BLaER1 (cell line): Measurements from ENCODE around the gene NOD1.
A peak's percentile ranks its signal among the peaks of the same experiment; 100 is the strongest.
"Not testable (repeated sequence)": the region's sequence is repeated elsewhere in the genome, so short reads cannot be mapped to it uniquely, and the experiment has no call there.

Experiments
- H3K27ac ChIP-seq: shearing (Covaris generic); formaldehyde crosslinking; 2 replicates; pipeline ENCODE4 v1.8.1; 2022
- H3K27me3 ChIP-seq: shearing (Covaris generic); formaldehyde crosslinking; 2 replicates; pipeline ENCODE4 v1.8.1; 2022
- H3K36me3 ChIP-seq: shearing (Covaris generic); formaldehyde crosslinking; 2 replicates; pipeline ENCODE4 v1.8.1; 2022
- H3K4me1 ChIP-seq: shearing (Covaris generic); formaldehyde crosslinking; 2 replicates; pipeline ENCODE4 v1.8.1; 2022
- H3K4me2 ChIP-seq: shearing (Covaris generic); formaldehyde crosslinking; 2 replicates; pipeline ENCODE4 v1.8.1; 2022
- H3K4me3 ChIP-seq: shearing (Covaris generic); formaldehyde crosslinking; 2 replicates; pipeline ENCODE4 v1.8.1; 2022
- H3K9ac ChIP-seq: shearing (Covaris generic); formaldehyde crosslinking; 2 replicates; pipeline ENCODE4 v1.8.1; 2022
- H3K9me3 ChIP-seq: shearing (Covaris generic); formaldehyde crosslinking; 2 replicates; pipeline ENCODE4 v1.8.1; 2022
- H4K20me1 ChIP-seq: shearing (Covaris generic); formaldehyde crosslinking; 2 replicates; pipeline ENCODE4 v1.8.1; 2022
- Cebpa-rat ChIP-seq: shearing (Covaris generic); IDR thresholded peaks from 2 replicates; pipeline ENCODE4 v1.8.1; 2022

Gene NOD1

DNA sequence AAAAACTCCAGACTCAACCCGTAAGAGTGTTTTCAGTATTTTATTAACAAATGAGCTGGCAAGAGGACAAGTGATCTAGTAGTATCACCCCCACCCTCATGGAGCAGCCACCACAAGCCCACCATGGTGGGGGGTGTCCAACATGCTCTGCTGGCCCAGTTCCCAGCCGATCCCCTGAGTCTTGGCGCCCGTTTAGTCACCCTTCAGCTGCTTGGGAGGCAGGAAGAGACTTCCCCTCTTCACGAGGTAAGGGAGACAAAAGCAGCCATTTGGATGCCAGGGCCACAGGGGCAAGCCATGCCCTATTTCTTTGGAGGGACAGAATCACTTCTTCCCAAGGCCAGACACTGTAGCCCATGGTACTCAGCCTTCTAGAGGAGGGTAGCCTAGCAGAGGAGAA is 54.1 kb downstream of the NOD1 start:
- no peaks in the 10 kb centered on the region for H3K27me3 ChIP-seq
- peaks cover 28% of the 10 kb centered on the region for H3K4me1 ChIP-seq
- peak overlapping the region; percentile 28 for H3K4me2 ChIP-seq
- no peaks in the 10 kb centered on the region for H4K20me1 ChIP-seq
- H3K9me3 ChIP-seq: peaks cover 28% of the 10 kb centered on the region
- no peak overlapping the region for H3K4me3 ChIP-seq
- TF ChIP-seq Cebpa-rat: no peak
- H3K36me3 ChIP-seq: peaks cover 66% of the 10 kb centered on the region
- no peak overlapping the region for H3K9ac ChIP-seq
- 0 out of 2 replicates have a peak overlapping the region, but pooled peaks have one; percentile 22 for H3K27ac ChIP-seq

DNA sequence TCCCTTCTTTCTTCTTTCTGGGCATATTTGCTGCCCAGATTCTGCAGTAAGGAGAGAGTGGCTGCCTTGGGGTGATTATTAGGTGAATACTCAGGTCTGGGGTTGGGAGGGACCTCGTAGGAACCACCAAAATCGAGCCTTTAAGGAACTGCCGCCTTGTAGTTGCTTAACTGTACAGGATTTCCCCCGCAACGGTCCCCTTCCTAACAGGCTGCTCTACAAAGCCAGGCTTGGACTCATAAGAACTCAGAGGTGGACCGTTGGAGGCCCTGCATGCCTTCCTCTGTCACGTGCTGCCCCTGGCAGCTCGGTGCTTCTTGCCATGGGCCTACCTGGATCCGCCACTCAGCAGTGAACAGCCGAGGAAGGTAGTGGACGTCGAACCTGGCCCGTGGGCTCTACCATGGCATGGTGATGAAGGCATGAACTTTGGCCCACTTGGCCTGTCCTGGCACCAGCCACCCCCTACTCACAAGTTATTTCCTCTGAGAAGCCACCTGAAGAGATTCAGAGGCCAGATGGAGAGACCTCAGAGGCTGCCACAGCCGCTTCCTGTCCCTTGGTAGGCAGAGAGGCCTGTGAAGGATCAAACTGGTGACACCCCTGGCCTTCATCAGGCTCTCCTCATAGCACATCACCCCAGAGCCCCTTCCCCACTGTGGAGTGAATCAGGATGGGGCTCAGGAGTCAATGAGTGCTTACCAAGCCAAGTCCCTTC is 54.6 kb downstream of the NOD1 start:
- H4K20me1 ChIP-seq: no peaks in the 10 kb centered on the region
- H3K4me3 ChIP-seq: no peak overlapping the region
- peaks cover 23% of the 10 kb centered on the region for H3K4me1 ChIP-seq
- peak overlapping the region; percentile 28 for H3K4me2 ChIP-seq
- H3K27me3 ChIP-seq: no peaks in the 10 kb centered on the region
- no peak for TF ChIP-seq Cebpa-rat
- H3K9ac ChIP-seq: no peak overlapping the region
- peaks cover 61% of the 10 kb centered on the region for H3K36me3 ChIP-seq
- H3K9me3 ChIP-seq: peaks cover 28% of the 10 kb centered on the region
- H3K27ac ChIP-seq: 0 out of 2 replicates have a peak overlapping the region, but pooled peaks have one; percentile 22

DNA sequence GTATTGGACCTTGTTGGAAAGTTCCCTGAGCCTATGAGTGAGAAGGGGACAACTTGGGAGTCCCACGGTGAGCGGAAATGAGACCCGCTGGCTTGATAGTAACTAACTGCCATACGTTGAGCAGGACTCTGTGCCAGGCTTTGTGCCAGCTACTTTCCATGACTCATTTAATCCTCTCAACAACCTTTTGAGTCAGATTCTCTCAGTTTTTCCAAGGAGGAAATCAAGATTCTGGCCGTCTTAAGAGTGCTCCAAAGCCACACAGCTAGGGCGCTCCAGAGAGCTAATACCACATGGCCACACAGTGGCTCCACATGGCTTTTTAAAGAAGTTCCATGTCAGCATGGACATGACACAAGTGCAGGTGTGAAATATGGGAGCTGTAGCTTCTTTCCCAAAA is 55.7 kb downstream of the NOD1 start:
- Histone ChIP-seq H3K4me3 (no peak overlapping the region), H3K27ac (no peak overlapping the region), H3K4me2 (no peak overlapping the region), H4K20me1 (no peaks in the 10 kb centered on the region), H3K36me3 (peaks cover 52% of the 10 kb centered on the region), H3K27me3 (no peaks in the 10 kb centered on the region), H3K9ac (no peak overlapping the region), H3K9me3 (peaks cover 28% of the 10 kb centered on the region), H3K4me1 (peaks cover 14% of the 10 kb centered on the region)
- no peak for TF ChIP-seq Cebpa-rat

DNA sequence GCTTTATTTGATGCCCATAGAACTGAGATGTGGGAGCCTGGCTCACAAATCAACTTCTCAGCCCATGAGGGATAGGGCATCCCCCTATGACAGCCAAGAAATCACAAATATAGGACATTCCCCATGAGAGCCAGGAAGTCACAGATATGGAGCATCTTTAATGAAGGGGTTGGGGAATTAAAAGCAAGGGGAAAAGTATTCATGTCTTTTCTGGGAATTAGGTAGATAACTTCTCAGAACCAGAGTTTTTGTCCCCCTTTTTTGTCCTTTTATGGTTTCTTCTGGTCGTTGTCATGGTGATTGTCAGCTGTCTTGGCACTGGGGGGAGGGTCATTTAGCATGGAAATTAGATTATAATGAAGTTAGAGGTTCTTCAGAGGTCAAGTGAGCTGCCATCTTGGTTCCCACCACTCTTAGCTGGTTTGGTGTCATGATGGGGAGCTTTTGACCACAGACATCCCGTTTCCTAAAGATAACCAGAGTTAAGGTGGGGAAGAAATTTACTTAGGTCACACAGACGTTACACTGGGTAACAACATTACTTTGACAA is 56.9 kb downstream of the NOD1 start:
- no peak for TF ChIP-seq Cebpa-rat
- Histone ChIP-seq H3K4me1 (peaks cover 11% of the 10 kb centered on the region), H3K27ac (no peak overlapping the region), H3K36me3 (peaks cover 40% of the 10 kb centered on the region), H3K27me3 (no peaks in the 10 kb centered on the region), H3K4me3 (no peak overlapping the region), H4K20me1 (no peaks in the 10 kb centered on the region), H3K9ac (no peak overlapping the region), H3K9me3 (peaks cover 28% of the 10 kb centered on the region), H3K4me2 (no peak overlapping the region)

DNA sequence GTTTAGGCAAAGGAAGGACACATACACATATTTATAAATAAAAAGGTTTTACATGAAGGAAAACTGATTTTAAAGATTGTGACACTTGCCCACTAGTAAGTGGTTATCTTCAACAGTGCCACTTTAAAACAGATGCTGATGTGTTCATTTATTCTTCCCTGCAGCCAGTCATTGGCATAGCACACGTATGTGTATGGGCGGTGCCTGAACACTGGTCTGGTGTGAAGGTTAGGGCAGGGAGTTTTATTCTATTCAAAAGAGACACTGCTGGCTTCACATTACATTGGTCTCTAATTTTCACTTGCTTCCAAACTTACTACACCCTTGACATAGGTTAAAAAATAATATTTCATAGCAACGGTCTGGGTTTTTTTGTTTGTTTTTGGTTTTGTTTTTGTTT is 57.9 kb downstream of the NOD1 start:
- Histone ChIP-seq H3K27me3 (no peaks in the 10 kb centered on the region), H3K9me3 (peaks cover 28% of the 10 kb centered on the region), H3K27ac (no peak overlapping the region), H3K4me2 (no peak overlapping the region), H3K4me3 (no peak overlapping the region), H3K36me3 (peaks cover 30% of the 10 kb centered on the region), H3K9ac (no peak overlapping the region), H4K20me1 (no peaks in the 10 kb centered on the region), H3K4me1 (peaks cover 11% of the 10 kb centered on the region)
- no peak for TF ChIP-seq Cebpa-rat

DNA sequence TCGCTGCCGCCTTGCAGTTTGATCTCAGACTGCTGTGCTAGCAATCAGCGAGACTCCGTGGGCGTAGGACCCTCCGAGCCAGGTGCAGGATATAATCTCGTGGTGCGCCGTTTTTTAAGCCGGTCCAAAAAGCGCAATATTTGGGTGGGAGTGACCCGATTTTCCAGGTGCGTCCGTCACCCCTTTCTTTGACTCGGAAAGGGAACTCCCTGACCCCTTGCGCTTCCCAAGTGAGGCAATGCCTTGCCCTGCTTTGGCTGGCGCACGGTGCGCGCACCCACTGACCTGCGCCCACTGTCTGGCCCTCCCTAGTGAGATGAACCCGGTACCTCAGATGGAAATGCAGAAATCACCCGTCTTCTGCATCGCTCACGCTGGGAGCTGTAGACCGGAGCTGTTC is 58.5 kb downstream of the NOD1 start:
- H3K4me2 ChIP-seq, H3K4me3 ChIP-seq, H3K27ac ChIP-seq, H4K20me1 ChIP-seq, H3K27me3 ChIP-seq, H3K9ac ChIP-seq: not testable (repeated sequence)
- Histone ChIP-seq H3K4me1 (peaks cover 11% of the 10 kb centered on the region), H3K9me3 (peaks cover 28% of the 10 kb centered on the region), H3K36me3 (peaks cover 24% of the 10 kb centered on the region)

DNA sequence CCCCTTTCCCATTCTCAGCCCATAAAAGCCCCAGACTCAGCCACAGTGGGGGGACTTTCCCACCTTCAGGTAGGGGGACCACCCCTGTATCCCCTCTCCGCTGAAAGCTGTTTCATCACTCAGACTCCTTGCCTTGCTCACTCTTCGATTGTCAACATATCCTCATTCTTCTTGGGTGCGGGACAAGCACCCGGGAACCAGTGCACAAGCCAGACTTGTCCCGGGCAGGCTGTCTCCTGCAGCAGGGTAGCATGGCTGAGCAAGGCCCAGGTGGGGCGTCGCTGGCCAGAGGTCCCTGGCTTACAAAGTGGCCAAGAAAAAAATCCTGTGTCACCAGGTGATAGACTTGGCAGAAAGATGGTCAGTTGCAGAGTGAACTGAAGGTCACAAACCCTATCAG is 64.7 kb downstream of the NOD1 start:
- Histone ChIP-seq H3K4me2 (no peak overlapping the region), H3K9ac (no peak overlapping the region), H3K9me3 (peaks cover 16% of the 10 kb centered on the region), H3K27me3 (no peaks in the 10 kb centered on the region), H4K20me1 (no peaks in the 10 kb centered on the region), H3K27ac (no peak overlapping the region), H3K4me3 (no peak overlapping the region), H3K36me3 (peaks cover 24% of the 10 kb centered on the region), H3K4me1 (peaks cover 6% of the 10 kb centered on the region; the same call in 1 of the 2 replicates)
- TF ChIP-seq Cebpa-rat: no peak

DNA sequence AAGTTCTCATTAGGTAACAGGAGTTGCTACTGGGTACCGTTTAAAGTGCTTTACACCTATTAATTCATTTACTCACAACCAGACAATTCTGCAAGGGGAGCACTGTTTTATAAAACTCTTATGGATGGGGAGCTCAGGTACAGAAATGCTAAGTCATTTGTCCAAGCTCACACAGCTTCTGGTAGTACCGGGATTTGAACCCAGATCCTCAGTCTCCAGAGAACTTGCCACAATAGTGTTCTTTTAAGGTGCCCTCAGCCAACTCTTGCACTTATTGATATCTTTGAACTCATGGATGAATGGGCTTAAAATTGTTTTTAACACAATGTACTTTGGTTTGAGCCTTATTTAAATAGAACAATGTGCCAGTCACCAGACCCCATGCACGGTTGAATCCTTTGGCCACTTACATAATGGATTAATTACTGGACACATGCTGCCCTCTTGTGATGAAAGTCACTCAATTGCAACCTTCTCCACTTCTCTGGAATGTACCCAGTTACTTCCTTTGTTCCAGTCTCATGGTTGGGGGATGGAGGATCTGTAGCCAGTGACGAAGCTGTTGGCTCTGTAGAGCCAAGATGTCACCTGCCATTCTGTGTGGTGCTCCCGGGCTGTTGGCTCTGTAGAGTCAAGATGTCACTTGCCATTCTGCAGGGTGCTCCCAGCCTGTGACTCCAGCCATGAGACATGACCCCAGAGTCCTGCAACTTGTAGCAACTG is 65.6 kb downstream of the NOD1 start:
- peaks cover 24% of the 10 kb centered on the region for H3K36me3 ChIP-seq
- H3K9ac ChIP-seq: no peak overlapping the region
- peaks cover 6% of the 10 kb centered on the region; the same call in 1 of the 2 replicates for H3K4me1 ChIP-seq
- H3K27ac ChIP-seq: no peak overlapping the region
- H3K4me2 ChIP-seq: no peak overlapping the region
- peaks cover 16% of the 10 kb centered on the region for H3K9me3 ChIP-seq
- no peaks in the 10 kb centered on the region for H3K27me3 ChIP-seq
- no peak overlapping the region for H3K4me3 ChIP-seq
- TF ChIP-seq Cebpa-rat: no peak
- no peaks in the 10 kb centered on the region for H4K20me1 ChIP-seq

DNA sequence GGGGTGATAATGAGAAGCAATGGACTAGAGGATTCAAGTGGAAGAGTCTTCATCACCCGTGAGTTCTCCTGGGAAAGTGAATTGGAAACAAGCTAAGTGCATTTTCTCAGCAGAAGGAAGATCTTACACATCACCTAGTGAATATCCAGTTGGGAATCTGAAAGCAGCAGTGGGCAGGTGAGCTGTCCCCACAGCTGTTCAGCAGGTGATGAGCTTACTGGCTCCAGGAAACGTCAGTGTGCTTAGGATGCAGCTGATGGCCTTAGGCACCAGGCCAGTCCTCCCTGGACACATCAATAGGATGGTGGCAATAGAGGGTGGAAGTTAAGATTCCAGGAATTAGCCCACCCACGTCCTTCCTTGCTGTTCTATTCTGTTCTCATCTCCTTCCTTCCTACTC is 66.7 kb downstream of the NOD1 start:
- no peaks in the 10 kb centered on the region for H4K20me1 ChIP-seq
- no peak for TF ChIP-seq Cebpa-rat
- no peaks in the 10 kb centered on the region for H3K27me3 ChIP-seq
- peaks cover 6% of the 10 kb centered on the region; the same call in 1 of the 2 replicates for H3K4me1 ChIP-seq
- peaks cover 16% of the 10 kb centered on the region for H3K9me3 ChIP-seq
- H3K4me3 ChIP-seq: no peak overlapping the region
- H3K36me3 ChIP-seq: peaks cover 24% of the 10 kb centered on the region
- no peak overlapping the region for H3K27ac ChIP-seq
- no peak overlapping the region for H3K4me2 ChIP-seq
- H3K9ac ChIP-seq: no peak overlapping the region

DNA sequence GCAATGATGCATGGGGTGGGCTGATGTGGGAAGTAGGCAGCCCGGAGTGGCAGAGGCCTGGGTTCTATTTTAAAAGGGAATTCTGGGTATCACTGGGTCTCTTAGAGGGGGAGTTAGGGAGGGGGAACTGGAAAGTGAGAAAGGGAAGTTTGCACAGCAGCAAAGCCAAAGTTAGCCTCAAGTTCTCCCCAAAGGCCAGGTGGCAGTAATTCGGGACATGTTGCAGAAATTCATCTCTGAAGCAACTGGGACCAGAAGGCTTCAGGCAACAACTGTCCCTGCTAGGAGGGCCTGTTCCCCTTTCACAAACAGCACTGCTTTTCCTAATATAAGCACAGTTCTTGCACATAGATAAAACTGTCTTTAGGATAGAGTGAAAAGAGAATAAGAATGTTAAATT is 67.4 kb downstream of the NOD1 start:
- Histone ChIP-seq H3K4me2 (no peak overlapping the region), H3K4me1 (peaks cover 6% of the 10 kb centered on the region; the same call in 1 of the 2 replicates), H3K27me3 (no peaks in the 10 kb centered on the region), H3K9ac (no peak overlapping the region), H3K27ac (no peak overlapping the region), H3K4me3 (no peak overlapping the region), H3K9me3 (peaks cover 16% of the 10 kb centered on the region), H3K36me3 (peaks cover 24% of the 10 kb centered on the region), H4K20me1 (no peaks in the 10 kb centered on the region)
- TF ChIP-seq Cebpa-rat: no peak
